Spleen (tissue), 7 donors: ENCODE measurements around the gene YAP1.

ENCODE experiments used
- CTCF ChIP-seq, 11 experiments: fragments of 200-600 bp in 7 of 11; fragments of 450-650 bp in 4 of 11; sonication (generic) in 4 of 11; IDR thresholded peaks in 8 of 11; conservative IDR thresholded peaks in 3 of 11; 1 replicate in 7 of 11; 2 replicates in 4 of 11; pipeline versions ENCODE4 v1.4.0 to v1.8.0; 2016 to 2021; ENCODE audit warnings: antibody characterized with exemption in 11 of 11, inconsistent platforms in 4 of 11, mild to moderate bottlenecking in 1 of 11
- POLR2AphosphoS5 ChIP-seq, 3 donors: sonication (generic); formaldehyde crosslinking; IDR thresholded peaks; one replicate each; pipeline ENCODE4 v1.5.1; 2017; ENCODE audit warnings: antibody characterized with exemption in 3 of 3
- donor health status: DM: no; HTN: no; CAD: no; lungs with moderate emphysema.
- donor health status: DM: no; HTN: no; CAD: no.
- donor health status: DM: no; HTN: no; CAD: no.

GRCh38 chr11:102119997-102120396 lies 9.8 kb downstream of the YAP1 start:
- no peak for TF ChIP-seq CTCF (IDR thresholded peaks at IDR 0.05 in 8 of 11, conservative IDR thresholded peaks at IDR 0.05 in 3 of 11)
- no peak for TF ChIP-seq POLR2AphosphoS5 (IDR thresholded peaks at IDR 0.05)
